Measurements from ENCODE around the gene FBP2. TPM values are rescaled to one million over a fixed set of nuclear protein-coding genes. Genes with fewer than 3 reads are reported as not detected.
"Not testable (repeated sequence)": the region's sequence is repeated elsewhere in the genome, so short reads cannot be mapped to it uniquely, and the experiment has no call there.

FBP2 gene
- total RNA-seq, 1 donor from 2014 or later, result not detected

DNA sequence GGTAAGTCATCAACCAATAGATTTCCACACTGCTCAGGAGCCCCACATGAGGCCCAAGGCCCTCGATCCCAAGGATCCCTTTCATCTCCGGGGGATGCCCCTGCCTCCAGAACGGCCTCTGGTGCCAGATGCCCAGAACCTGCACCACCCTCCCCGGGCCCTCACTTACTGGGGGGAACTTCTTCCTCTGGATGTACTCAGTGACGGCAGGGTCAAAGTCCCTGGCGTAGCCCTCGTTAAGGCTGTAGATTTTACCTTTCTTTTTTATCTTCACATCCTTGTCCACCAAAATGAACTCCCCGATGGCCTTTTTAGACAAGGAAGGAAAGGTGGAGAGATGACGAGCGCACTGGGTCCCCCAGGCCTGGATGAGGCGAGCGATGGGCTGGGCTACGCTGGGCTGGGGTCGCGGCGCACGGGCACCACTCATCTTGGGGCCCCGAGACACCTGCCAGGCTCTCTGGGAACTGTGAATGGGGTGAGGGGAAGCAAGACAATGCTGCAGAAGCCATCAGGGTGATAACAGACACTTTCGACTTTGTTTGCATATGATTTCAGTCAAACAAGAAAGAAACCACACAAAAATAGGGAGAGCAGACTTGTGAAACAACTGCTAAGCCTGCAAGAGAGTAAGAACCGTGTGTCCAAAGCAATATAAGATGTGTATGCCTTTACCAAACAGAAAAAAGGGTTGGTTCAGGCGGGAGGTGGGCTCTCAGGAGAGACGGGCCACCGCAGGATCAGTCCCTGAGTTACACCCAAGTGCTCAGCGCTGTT, 13.2 kb upstream of the FBP2 start:
- intact Hi-C loops (cut with micrococcal nuclease), result no loop called here

DNA sequence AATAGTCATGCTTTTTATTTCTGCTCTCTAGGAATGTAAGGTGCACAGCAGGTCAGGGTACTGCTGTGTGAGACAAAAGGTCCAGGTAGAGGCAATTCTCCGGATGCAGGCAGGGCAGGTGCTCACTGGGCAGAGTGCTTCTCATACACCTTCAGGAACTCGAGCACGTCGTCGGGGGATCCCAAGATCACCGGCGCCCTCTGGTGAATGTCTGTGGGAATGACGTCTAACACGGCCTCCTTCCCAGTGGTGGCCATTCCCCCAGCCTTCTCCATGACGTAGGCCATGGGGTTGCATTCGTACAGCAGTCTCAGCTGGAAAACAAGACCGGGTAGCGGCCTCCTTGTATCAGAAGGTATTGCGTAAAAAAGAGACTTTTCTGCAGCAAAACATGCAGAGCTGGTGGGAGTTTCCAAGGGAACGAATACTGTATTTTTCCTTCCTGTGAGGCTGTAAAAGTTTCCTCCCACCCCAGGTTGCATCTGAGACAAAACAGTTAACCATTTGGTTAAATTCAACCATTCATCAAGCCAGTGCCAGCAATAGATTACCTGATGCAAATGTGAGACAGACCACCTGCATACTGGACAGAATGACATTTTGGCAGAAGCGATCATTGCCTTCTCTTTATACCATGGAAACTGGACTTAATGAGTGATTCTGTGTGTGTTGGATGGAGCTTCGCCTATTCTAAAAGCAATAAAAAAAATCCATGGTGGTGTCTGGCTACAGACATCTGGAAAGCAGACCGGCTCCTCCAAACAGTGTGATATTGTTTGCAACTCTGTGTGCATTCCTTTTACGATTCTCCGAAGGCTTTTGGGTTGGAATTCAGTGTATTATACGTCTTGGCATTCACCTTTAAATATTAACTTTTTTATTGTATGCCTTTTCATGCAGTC, 9.9 kb upstream of the FBP2 start:
- intact Hi-C loops (cut with micrococcal nuclease), result loop anchor here (1.0 to 5.0 kb wide), 3 partner anchors 17 to 291 kb away; no protein-coding TSS in a partner anchor

DNA sequence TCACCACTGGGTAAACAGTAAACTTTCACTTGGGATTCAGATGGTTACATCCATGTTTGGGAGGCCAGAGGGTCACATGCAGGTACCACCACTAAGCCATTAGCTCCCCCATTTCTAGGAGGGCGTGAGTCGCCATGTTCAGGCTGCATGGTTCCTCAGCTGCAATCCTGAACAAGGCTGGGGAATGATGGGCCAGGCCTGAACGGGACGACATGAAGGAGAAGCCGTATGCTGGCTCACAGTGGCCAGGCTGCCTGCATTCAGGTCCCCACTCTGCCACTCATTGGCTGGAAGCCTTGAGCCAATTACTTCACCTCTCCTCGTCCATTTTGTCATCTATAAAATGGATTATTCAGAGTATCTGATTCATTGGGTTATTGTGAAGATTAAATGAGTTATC, 9.0 kb upstream of the FBP2 start:
- intact Hi-C loops (cut with micrococcal nuclease), result loop anchor here (1.0 to 5.0 kb wide), 2 partner anchors 48 to 290 kb away; no protein-coding TSS in a partner anchor

DNA sequence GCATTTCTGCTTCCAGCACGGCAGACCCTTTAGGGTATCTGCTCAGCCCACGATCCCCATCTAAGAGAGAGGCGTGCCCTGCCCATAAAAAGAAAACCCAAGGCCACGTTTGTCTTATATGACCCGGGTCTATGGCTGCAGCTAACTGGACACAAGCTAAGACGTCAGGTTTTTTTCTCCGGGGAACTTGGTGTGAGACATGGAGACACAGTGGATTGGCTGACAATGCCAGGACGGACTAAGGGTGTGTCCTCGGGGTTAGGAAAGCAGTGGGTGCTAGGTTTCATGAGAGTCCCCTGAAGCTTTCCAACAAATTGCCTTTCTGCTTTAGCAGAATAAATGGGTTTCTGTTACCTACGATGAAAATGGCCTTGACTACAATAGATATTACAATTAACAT, 7.1 kb upstream of the FBP2 start:
- intact Hi-C loops (cut with micrococcal nuclease), result loop anchor here (5.0 kb wide), 1 partner anchor 288 kb away; no protein-coding TSS in a partner anchor

- intact Hi-C loops (cut with micrococcal nuclease), result loop anchor here (5.0 kb wide), 1 partner anchor 288 kb away; no protein-coding TSS in a partner anchor
Observed at GRCh38 chr9:94600258-94600657, 6.6 kb upstream of the FBP2 start.

DNA sequence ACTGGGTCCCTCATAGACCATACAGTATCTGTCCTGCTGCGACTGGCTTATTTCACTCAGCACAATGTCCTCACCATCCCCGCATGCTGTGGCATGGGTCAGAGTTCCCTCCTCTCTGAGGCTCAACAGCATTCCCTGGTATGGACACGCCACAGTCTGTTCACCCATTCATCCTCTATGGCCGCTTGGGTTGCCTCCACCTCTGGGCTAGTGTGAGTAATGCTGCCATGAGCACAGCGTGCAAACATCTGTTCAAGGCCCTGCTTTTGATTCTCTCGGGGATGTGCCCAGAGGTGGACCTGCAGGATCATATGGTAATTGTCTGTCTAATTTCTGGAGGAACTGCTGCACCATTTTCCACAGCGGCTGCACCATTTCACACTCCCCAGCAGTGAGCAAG, 5.5 kb upstream of the FBP2 start:
- intact Hi-C loops (cut with micrococcal nuclease), result no loop called here

DNA sequence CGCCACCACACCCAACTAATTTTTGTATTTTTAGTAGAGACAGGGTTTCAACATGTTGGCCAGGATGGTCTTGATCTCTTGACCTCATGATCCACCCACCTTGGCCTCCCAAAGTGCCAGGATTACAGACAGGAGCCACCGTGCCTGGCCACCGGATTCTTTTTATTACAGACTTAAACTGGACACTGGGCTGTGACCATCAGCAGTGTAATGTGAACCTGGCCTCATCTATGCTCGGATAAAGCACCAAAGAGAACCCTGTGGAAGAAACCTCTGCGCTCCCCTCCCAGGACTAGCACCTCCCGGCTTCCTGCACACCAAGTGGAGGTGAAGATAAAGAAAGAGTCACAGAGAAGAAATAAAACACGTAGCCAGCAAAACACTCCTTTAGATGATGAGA, 941 bp downstream of the FBP2 start:
- intact Hi-C loops (cut with micrococcal nuclease), result not testable (repeated sequence)

DNA sequence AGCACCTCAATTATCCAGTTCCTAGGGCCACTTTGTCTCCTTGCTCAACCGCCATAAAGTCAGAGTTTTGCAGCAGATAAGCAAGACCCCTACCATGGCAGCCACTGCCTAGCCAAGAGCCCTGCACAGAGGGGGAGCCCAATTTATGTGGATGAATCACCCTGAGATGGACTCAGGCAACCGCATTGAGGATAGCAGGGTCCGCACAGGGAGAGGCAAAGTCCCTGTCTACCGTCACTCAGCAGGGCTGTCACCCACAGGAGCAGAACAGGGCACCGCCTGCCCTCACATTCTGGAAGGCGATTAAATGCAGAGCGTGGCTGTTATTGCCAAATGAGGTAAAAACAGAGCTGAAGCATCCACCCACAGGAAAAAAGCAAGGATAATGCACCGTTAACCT, 1.7 kb downstream of the FBP2 start:
- intact Hi-C loops (cut with micrococcal nuclease), result no loop called here

DNA sequence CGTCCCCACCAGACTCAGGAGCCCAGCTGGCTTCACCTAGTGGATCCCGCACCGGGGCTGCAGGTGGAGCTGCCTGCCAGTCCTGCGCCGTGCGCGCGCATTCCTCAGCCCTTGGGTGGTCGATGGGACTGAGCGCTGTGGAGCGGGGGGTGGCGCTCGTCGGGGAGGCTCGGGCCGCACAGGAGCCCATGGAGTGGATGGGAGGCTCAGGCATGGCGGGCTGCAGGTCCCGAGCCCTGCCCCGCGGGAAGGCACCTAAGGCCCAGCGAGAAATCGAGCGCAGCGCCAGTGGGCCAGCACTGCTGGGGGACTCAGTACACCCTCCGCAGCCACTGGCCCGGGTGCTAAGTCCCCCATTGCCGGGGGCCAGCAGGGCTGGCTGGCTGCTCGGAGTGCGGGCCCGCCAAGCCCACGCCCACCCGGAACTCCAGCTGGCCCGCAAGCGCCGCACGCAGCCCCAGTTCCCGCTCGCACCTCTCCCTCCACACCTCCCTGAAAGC, 2.5 kb downstream of the FBP2 start:
- intact Hi-C loops (cut with micrococcal nuclease), result not testable (repeated sequence)

DNA sequence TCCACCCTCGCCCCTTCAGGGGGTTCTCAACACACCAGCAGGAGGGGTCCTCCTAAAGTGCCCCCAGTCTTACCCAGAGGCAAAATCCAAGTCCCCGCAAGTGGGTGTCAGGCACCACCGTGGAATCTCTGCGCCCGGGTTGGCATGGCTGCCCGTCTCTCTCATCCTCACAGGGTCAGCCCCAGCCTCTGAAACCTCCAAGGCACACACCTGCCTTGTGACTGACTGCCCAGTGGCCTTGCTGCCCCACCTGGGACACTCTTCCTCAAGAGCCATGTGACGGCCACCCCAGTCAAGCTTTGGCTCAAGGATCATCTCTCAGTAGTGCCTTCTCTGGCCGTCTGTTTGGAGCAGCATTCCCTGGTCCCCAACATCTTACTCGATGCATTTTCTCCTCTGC, 4.9 kb downstream of the FBP2 start:
- intact Hi-C loops (cut with micrococcal nuclease), result no loop called here

DNA sequence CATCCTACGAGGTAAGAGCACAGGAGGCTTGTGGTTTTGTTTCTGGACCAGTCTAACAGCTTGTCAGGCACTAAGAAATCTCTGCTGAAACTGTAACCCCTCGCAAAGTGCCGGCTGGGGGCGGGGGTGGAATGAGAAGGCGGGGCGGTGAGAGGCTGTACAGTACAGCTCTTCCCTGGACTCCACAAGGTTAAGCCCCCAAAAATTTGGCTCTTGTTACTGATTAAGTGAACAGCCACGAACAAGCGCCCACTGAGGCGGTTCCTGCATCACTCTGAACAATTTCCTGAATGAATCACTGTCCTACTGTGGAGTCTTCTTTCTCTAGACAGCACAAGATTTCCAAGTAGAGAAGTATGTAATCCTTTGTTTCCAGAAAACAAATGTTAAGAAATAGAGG, 6.8 kb downstream of the FBP2 start:
- intact Hi-C loops (cut with micrococcal nuclease), result loop anchor here (1.0 kb wide), 1 partner anchor 17 kb away; no protein-coding TSS in a partner anchor

DNA sequence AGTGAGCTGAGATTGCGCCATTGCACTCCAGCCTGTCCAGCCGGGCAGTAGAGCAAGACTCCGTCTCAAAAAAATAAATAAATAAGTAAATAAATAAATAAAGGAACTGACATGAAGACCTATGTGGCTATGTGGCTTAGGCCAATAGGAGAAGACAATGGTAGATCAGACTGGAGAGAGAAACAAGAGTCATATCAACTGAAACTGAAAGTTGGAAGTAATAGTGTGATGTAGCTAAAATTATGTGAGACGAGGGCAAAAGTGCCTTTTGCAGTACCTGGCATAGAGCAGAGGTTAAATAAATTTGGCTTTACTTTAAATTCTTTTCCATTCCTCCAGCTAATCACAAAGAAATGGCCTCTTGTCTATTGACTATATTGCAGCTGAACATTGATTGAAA, 7.3 kb downstream of the FBP2 start:
- intact Hi-C loops (cut with micrococcal nuclease), result loop anchor here (1.0 kb wide), 1 partner anchor 18 kb away; no protein-coding TSS in a partner anchor

GRCh38 chr9:94584555-94584954, 9.1 kb downstream of the FBP2 start:
- intact Hi-C loops (cut with micrococcal nuclease), result no loop called here

- intact Hi-C loops (cut with micrococcal nuclease), result no loop called here
Observed at GRCh38 chr9:94581728-94582127, 11.9 kb downstream of the FBP2 start.

- intact Hi-C loops (cut with micrococcal nuclease), result no loop called here
Observed at GRCh38 chr9:94577571-94577970, 16.1 kb downstream of the FBP2 start.

GRCh38 chr9:94577036-94577435, 16.6 kb downstream of the FBP2 start:
- intact Hi-C loops (cut with micrococcal nuclease), result no loop called here

- intact Hi-C loops (cut with micrococcal nuclease), result no loop called here
Observed at GRCh38 chr9:94576131-94576530, 17.5 kb downstream of the FBP2 start.

DNA sequence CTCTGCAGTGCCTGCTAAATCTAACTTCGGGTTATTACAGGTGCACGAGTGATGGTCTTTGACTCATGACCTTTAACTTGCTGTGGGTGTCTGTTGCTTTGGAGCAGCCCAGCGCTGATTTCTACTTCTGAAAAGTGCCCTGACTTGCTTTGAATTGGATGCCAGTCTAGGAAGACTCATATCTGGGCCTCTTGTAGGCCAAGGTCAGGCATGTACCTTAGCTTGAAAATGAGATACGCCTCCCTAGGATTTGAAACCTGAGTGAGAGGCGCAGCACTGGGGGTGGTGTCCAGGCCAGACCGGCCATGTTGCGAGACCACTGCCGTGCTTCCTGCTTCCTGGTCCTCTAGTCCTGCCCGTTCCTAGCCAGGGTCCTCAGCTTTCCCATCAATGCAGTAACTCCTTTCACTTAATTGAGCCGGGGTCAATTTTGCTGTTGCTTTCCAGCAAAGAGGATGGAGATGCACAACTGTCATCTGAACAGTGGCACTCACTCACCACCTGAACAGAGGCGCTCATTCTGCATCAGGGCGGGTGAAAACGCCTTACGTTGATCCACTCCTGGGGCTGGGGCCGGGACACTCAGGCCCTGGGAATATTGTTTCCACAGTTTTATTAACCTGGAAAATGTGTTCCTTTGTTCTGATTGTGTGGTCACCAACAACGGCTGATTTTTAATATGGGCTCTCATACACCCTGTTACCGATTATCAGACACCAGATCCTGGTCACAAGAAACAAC, 24.5 kb downstream of the FBP2 start:
- intact Hi-C loops (cut with micrococcal nuclease), result no loop called here

GRCh38 chr9:94568250-94568889, 25.3 kb downstream of the FBP2 start:
- intact Hi-C loops (cut with micrococcal nuclease), result no loop called here

GRCh38 chr9:94567271-94567670, 26.4 kb downstream of the FBP2 start:
- intact Hi-C loops (cut with micrococcal nuclease), result no loop called here

DNA sequence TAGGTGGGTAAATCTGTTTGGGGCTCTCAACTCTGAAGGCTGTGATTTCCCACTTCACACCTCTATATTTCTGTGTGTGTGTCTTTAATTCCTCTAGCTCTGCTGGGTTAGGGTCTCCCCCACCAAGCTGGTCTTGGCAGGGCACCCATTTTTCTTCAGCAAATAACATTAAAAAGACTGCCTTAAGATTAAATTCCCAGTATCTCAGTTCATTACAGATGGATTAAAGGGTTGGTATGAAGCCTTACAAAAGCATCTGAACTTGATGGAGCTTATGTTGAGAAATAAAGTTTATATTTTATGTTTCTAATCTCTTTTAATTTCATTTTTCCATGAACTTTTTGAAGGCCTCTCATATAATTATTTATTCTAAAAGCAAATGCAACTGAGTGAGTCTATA, 27.1 kb downstream of the FBP2 start:
- intact Hi-C loops (cut with micrococcal nuclease), result no loop called here
